Stimulated activated CD4-positive, alpha-beta T cell treated with anti-CD3 and anti-CD28 coated beads, Interleukin-12 subunit alpha, Interleukin-12 subunit beta, amount 100 ng/mL, for 24 hours (primary cell): ENCODE data around the gene TMEM89.

ENCODE experiments used
- DNase-seq, 2 experiments: peaks; one replicate each; pipeline ENCODE4 v3.0.0-alpha.2; 2020; ENCODE audit warnings: low read depth in 2 of 2

The TMEM89 gene

GRCh38 chr3:48614044-48614443 lies 7.5 kb downstream of the TMEM89 start:
- no peak for DNase-seq

- no peak for DNase-seq
These were observed 9.3 kb downstream of the TMEM89 start for GRCh38 chr3:48612309-48612708.

- peak; percentile 81 to 84 for DNase-seq
These were observed 12.2 kb downstream of the TMEM89 start, which contains the start of gene UQCRC1 for GRCh38 chr3:48609088-48610005. TSS of gene UQCRC1 (minus strand) at chr3:48609646. CDS start at chr3:48609620, 26 bp downstream.

GRCh38 chr3:48607519-48607918 lies 14.1 kb downstream of the TMEM89 start:
- peak in 1 of 2 experiments; percentile 25 for DNase-seq

- no peak for DNase-seq
These were observed 20.0 kb downstream of the TMEM89 start for GRCh38 chr3:48601622-48601994.

- no peak for DNase-seq
These were observed 20.6 kb downstream of the TMEM89 start for GRCh38 chr3:48600711-48601621.

GRCh38 chr3:48599509-48600285 lies 21.9 kb downstream of the TMEM89 start:
- no peak for DNase-seq

GRCh38 chr3:48599077-48599501 lies 22.5 kb downstream of the TMEM89 start:
- DNase-seq, result no peak

- DNase-seq, result no peak
These were observed 23.1 kb downstream of the TMEM89 start for GRCh38 chr3:48598323-48599076.

GRCh38 chr3:48597408-48597800 lies 24.2 kb downstream of the TMEM89 start:
- DNase-seq, result no peak

- no peak for DNase-seq
These were observed 24.7 kb downstream of the TMEM89 start for GRCh38 chr3:48596676-48597407.

GRCh38 chr3:48596157-48596556 lies 25.4 kb downstream of the TMEM89 start:
- DNase-seq, result no peak

- no peak for DNase-seq
These were observed 25.9 kb downstream of the TMEM89 start for GRCh38 chr3:48595526-48596121.

GRCh38 chr3:48595075-48595525 lies 26.5 kb downstream of the TMEM89 start, which contains the start of gene COL7A1:
TSS of gene COL7A1 (minus strand) at chr3:48595329. CDS start at chr3:48595159, 170 bp downstream.
- DNase-seq, result no peak

- no peak for DNase-seq
These were observed 27.0 kb downstream of the TMEM89 start for GRCh38 chr3:48594417-48595049.

- DNase-seq, result no peak
These were observed 28.2 kb downstream of the TMEM89 start for GRCh38 chr3:48593337-48593736.

- DNase-seq, result no peak
These were observed 29.0 kb downstream of the TMEM89 start for GRCh38 chr3:48592519-48593087.

GRCh38 chr3:48591886-48592518 lies 29.6 kb downstream of the TMEM89 start:
- no peak for DNase-seq
